SIG-M5 treated with dmso at 0.1 percent for 504 hours (cell line): ENCODE measurements around the gene ARL11.
"Not testable (repeated sequence)": the region's sequence is repeated elsewhere in the genome, so short reads cannot be mapped to it uniquely, and the experiment has no call there.

Experiments
- DNase-seq: peaks from one replicate; lab custom pipeline; 2025; ENCODE audit not compliant: unreplicated experiment; lab: John Stamatoyannopoulos, UW

The ARL11 gene

DNA sequence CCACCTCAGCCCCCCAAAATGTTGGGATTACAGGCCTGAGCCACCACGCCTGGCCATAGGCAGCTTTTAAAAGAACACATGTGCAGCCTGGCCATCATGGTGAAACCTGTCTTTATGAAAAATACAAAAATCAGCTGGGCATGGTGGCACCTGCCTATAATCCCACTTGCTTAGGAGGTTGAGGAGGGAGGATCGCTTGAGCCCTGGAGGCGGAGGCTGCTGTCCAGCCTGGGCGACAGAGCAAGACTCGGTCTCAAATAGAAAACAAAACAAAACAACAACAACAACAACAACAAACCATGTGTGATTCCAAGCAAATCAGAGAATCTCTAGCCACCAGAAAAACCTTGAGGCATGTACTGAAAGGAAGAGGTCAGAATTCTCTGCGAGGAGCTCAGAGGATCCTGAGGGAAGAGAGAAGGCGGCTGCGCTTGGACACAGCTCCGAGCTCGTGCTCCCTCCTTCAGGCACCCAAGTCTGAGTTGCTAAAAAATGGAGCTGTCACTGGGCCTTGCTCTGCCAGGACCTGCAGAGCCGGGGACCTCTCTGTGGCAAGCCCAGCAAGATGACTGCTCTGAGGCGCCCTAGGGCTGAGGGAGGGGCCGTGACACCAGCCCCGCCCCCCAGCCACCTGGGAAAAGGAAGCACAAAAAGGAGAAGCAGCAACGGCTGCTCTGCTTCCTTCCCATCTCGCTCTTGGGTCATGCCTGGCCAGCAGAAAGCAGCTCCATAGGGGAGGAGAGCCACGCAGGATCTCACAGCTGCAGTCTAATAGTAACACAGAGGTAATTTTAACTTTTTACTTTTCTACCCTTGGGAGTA lies at the start of gene ARL11:
ARL11 (plus strand) TSS at position 677 of the 822 bp plus-strand sequence. CDS start 1,941 bp downstream, outside the sequence.
- peak; percentile 94 for DNase-seq

DNA sequence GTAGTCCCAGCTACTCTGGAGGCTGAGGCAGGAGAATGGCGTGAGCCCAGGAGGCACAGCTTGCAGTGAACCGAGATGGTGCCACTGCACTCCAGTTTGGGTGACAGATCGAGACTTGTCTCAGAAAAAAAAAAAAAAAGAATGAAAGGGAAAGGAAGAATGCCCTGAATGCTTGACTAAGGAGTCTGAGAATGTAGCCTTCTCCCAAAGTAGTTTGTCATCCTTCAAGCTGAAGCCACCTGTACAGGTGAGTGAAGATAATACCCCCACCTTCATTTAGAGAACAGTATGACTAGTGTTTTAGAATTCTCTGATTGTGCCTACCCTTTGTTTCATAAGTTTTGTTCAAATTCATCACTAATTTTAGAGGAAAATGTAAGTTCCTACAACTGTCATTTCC lies 48.8 kb upstream of the ARL11 start:
- DNase-seq, result no peak

DNA sequence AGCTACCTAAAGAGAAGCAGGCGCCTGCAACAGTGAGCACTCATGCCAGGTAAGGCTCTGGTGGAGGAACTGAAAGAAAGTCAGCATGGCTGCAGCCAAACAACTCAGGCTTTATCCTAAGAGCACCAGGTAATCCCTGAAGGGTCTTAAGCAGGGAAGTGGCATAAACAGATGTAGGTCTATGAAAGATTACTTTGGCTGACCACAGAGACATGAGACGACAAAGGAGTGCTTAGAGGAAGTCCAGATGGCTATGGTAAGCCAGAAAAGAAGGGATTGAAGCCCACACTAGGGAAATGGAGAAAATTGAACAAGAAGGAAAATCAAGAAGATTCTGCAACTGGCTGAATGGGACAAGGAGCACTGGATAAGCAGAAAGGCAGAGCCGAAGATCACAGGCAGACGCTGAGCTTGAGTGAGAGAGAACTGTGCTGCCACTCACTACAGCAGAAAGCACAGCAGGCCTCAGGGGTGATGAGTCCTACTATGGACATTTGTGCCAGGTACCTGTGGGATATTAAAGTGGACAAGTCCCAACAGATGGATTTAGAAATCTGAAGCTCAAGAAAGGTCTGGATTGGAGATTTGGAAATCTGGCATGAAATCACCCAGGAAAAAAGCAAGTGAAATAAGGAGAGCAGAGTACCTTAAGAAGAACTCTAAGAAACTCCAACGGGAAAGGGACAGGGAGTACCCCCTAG lies 47.2 kb upstream of the ARL11 start:
- no peak for DNase-seq

DNA sequence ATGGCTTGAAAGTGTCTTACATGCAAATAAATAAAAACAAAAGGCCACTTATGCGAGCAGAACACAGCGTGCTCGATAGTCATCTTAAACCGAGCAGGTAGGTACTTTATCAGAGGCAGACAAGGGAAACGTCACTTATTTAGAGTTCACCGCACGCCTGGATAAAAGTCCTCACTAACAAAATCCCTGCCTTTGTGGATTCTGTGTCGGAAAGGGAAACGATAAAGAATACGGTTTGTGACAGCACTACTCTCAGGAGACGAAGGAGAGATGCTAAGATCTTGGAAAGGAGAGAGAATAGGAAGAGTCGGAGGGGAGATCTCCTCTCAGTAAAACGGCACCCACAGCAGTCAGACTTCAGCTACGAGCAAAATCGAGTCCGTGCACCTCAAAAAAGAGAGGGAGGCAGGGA lies 43.5 kb upstream of the ARL11 start:
- no peak for DNase-seq

DNA sequence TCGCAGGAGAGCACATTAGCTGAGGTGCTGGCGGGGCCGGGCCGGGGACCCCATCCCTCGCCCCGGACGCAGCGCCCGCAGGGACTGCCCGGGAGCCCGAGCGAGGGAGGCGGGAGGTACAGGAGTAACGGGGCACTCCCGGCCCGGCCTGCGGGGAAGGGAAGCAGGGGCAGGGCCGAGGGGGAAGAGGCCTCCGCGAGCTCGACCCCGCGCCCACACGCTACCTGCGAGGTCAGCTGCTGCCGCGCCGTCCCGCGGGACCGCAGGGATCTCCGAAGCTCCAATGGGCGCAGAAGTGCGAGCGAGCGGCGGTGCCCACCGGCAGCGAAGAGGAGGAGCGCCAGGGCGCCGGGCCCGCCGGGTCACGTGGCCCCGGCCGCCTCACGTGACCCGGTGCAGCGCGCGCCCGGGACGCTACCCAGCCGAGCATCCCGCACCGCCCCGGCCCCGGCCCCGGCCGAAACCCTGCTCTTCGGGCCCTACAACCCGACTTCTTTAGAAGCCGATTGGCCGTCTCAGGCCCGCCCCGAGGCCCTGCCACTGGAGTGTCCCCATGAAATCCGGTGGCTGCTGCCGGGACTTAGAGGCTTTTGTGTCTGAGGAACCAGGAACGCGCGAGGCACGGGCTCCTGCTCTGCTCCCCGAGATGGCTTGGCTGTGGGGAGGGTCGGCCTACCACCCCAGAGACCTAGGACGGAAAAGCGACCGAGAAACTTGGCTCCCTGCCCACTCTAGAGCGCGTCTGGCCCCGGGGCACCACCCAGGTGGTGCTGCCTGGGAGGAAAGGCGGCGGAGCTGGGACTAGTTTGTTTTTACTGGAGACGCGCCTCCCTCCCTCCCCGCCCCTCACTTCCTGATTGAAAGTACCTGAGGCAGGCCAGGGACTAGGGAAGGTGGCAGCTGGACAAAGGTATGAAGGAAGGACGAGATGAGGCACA lies 42.8 kb upstream of the ARL11 start, which contains the start of gene RCBTB1:
RCBTB1 (minus strand) TSS at position 339 of the 938 bp plus-strand sequence. CDS start 18,279 bp downstream, outside the sequence.
- peak; percentile 58 for DNase-seq

DNA sequence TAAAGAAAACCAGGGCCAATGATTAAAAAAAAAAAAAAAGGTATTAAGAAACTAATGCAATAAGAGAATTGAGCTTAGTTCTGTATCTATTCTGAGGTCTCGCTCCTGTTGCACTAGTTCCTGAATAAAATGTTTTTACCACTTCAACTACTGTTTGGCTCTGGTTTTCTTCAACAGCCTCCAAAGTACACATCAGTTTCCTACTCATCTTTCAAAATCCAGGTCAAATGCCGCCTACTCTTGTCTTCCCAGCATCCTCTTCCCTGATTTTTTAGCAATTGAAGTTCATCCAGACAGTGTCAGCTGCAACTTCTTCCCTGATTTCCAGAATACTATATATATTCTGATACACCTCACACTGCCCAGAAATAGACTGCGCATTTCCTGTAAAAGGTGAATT lies 41.6 kb upstream of the ARL11 start:
- DNase-seq, result no peak

DNA sequence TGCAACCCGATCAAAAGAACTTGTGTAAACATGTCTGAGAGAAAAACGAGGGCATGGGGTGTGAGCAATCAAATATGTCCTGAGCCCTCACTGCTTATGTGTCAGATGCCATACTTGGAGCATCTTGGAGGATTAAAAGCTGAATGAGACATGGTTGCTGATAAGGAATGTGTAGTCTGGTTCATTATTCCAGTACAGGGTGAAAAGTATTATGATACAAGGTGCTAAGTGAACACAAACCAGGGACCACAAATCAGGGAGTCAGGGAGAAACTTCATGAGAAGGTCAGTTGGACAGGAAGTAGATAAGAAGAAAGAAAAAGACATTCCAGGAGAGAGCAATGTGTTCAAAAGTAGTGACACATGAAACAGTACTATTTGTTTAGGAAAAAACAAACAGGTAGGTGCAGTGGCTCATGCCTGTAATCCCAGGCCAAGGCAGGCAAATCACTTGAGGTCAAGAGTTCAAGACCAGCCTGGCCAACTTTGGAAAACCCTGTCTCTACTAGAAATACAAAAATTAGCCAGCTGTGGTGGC lies 40.9 kb upstream of the ARL11 start:
- no peak for DNase-seq

DNA sequence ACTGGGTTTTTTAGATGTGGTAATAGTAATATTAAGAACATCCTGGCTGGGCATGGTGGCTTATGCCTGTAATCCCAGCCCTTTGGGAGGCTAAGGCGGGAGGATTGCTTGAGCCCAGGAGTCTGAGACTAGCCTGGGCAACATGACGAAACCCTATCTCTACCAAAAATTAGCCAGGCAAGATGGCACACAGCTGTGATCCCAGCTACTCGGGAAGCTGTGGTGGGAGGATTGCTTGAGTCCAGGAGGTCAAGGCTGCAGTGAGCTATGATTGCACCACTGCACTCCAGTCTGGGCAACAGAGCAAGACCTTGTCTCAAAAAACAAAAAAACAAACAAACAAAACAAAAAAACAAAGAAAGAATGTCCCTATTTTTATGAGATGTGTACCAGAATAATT lies 37.6 kb upstream of the ARL11 start:
- DNase-seq, result not testable (repeated sequence)

DNA sequence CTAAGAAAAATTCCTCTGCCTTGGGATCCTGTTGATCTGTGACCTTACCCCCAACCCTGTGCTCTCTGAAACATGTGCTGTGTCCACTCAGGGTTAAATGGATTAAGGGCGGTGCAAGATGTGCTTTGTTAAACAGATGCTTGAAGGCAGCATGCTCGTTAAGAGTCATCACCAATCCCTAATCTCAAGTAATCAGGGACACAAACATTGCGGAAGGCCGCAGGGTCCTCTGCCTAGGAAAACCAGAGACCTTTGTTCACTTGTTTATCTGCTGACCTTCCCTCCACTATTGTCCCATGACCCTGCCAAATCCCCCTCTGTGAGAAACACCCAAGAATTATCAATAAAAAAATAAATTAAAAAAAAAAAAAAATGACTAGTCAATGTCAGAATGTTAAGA lies 34.4 kb upstream of the ARL11 start:
- not testable (repeated sequence) for DNase-seq

DNA sequence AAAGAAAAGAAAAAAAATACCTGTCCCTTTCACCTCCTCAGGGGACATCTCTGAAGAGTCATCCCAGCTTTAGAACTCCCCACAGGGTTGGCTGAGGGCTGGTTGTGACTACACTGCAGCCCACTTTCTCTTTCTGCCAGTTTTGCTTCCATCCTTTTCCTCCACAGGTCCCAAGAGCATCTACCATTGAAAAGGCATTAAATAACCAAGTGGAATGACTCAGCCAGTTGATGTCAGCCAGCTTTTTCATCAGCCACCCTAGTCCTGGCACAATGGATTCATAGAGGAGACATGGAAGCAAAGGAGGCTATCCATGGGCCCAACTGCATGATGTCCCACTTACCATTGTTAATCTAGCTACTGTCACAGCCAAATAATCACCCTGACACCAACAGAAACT lies 33.7 kb upstream of the ARL11 start:
- no peak for DNase-seq

DNA sequence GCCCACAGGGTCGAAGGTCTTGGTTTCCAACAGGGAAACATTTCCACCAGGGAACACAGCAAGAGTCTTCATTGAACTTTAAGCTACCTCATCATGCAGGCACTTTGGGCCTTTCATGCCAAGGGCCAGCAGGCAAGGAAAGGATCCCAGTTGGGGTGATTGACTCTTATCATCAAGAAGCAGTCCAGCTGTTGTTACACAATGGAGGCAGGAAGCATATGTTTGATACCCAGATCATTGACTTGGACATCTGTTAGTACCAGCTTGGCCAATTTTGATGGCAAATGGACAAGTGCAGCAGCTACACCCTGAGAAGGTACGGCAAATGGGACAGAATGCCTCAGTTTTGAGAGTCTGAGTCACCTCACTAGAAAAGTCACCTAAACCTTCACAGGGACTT lies 32.1 kb upstream of the ARL11 start:
- no peak for DNase-seq

DNA sequence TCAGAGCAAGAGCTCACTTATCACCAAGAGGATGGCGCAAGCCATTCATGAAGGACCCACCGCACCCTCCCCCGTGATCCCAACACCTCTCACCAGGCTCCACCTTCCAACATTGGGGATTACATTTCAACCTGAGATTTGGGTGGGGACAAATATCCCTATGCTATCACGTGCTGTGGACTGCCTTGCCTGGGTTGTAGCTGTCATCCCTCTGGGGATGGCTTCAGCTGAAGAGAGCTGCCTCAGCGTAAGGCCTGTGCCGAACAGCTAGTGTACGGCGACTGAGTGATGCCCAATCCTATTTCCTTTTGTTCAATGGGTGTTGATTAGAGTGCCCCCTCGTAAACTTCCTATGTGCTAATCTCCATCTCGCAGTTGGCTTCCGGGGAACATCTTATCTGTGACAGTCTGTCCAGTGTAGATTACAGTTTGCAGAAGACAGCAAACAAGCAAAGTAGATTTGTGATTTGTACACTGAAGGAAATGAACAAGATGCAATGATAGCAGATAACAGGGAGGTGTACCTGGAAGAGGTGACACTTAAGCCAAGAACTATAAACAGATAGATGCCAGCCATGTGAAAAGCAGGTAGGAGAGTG lies 31.2 kb upstream of the ARL11 start:
- DNase-seq, result no peak

DNA sequence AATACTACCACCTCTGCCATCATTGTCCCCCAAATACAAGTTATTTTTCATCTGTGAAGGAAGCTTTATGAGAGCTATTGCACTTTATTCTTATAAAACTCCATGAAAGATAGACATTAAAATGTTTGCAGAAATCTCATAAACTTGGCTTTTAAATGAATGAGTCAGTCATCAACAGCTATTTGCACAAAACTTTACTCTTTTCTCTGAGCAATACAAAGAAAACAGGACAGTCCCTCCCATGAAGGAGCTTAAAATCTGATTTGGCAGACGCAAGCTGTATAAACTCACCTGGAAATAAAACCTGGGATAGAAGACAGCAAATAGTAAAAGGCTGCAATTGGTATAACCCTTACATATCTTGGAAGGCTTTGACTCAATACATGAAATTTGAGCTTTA lies 26.3 kb upstream of the ARL11 start:
- no peak for DNase-seq

DNA sequence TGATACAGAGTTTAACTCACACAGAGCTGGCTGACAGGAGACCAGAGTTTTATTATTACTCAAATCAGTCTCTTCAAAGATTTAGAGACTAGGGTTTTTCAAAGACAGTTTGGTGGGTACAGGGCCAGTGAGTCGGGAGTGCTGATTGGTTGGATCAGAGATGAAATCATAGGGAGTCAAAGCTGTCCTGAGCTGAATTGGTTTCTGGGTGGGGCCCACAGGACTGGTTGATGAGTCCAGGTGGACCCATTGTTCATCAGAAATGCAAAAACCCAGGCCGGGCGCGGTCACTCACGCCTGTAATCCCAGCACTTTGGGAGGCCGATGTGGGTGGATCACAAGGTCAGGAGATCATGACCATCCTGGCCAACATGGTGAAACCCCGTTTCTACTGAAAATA lies 25.7 kb upstream of the ARL11 start:
- DNase-seq, result not testable (repeated sequence)

DNA sequence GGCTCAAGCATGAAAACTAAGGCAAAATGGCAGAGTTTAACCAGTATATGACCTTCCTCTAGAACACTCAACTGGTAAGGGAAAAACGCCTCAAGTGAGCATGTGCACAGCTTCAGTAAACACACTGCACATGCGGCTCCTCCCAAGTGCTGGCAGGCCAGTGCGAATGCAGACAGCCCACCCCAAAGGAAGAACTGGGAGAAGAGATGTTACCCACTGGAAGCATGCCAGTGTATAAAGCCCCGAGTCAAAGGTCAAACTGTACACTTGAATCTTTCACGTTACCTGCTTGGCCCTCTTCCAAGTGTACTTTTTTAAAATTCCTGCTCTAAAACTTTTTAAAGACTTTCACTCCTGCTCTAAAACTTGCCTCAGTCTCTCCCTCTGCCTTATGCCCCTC lies 23.7 kb upstream of the ARL11 start:
- DNase-seq, result no peak

DNA sequence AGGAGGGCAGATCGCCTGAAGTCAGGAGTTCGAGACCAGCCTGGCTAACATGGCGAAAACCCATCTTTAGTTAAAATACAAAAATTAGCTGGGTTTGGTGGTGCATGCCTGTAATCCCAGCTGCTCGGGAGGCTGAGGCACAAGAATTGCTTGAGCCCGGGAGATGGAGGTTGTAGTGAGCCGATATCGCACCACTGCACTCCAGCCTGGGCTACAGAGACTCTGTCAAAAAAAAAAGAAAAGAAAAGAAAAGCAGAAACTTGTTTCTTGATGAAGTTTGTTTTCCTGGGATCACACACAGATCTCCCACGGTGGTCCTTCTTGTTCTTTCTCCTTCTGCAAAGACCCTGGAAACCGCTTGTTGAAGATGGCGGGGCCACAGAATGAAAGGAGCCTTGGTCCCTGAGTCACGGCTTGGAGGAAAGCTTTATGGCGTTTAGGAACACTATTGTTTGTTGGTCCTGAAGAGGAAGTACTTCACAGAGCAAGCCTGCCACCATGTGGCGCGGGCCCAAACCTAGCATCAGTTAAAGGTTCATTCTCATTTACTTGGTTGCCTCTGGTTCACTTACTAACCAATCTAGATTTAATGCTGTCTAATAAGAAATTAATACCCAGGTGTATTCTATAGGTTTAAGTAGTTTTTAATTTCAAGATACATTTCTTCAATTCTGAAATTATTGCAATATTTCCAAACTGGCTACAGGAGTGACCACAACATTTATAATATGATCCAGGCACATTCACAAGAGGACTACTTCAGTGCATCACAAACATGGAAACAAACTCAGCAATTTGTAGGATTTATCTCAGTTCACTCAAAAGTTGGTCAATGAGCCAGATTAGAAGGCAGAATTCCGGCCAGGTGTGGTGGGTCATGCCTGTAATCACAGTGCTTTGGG lies 21.3 kb upstream of the ARL11 start:
- peak; percentile 92 for DNase-seq

DNA sequence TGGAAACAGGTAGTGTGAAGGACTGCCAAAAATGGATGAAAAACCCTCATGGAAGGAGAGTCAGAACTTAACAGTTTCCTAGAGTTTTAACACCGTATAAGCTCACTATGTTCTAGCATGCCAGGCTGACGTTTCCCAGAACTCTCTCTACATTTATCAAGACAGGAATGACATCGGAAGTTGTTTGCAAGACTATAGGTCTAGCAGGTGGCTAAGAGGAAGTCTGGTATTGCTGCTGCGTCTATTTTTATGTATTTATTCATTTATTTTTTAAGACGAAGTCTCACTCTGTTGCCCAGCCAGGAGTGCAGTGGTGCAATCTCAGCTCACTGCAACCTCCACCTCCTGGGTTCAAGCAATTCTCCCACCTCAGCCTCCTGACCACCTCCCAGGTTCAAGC lies 20.5 kb upstream of the ARL11 start:
- no peak for DNase-seq

DNA sequence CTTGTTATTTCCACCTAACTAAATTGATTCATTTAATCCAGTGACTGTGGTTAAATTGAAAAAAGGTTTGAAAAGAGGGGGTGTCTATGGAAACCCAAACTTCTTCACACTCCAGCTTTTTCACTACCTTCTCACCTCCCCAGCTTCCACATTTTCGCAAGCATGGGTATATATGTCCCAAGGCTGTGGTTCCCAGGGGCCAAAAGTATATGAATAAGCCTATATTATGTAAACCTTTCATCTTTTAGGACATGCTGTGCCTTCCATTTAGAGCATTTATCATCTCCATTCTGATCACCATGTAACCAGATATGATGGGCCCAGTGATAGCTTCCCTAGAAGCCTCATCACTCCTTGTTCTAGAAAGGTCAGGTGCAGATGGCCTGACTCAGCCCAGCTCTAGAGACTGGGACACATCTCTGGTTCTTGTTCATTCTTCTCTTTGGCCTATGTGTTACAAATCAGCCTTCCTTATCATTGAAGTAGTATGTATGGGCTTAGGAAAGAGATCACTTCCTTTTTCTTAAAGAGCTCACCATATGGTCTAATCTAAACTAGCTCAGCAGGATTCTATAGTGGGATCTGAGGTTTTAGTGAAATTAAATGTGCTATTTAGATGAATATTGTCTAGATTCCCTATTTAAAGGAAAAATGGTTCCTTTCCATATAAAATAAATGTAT lies 19.5 kb upstream of the ARL11 start:
- peak; percentile 69 for DNase-seq

DNA sequence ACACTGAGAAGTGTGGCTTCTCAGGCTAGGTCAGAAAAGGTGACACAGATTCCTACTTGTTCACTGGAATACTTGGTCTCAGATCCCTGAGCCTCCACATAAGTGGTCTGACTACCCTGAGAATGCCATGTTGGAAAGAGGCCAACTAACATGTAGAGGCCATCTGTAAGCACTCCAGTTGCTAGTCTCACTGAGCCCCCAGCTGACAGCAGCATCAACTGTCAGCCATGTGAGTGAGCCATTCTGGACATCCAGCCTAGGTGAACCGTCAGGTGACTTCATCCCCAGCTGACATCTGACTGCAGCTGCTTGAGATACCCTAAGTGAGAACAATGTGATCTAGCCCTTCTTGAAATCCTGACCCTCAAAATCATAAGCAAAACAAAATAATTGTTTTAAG lies 18.1 kb upstream of the ARL11 start:
- no peak for DNase-seq
